GM11168 (cell line): ENCODE measurements around the gene GBF1.

ENCODE experiments used
- in situ Hi-C: fragments of 300-500 bp; cut with MboI; formaldehyde crosslinking; loops from one replicate; pipeline ENCODE4 v1.12.0; 2022; ENCODE audit warnings: low sequenced_read_pairs; ENCODE audit not compliant: unreplicated experiment

The GBF1 gene

GRCh38 chr10:102416695-102417094 lies 171.4 kb downstream of the GBF1 start:
- in situ Hi-C loops = no loop called here

- in situ Hi-C loops = no loop called here
Observed at GRCh38 chr10:102418622-102419268, 173.4 kb downstream of the GBF1 start, which contains the start of gene PSD. TSS of gene PSD (minus strand) at chr10:102418785. CDS start at chr10:102417038, 1,747 bp downstream.

GRCh38 chr10:102419269-102420180 lies 174.2 kb downstream of the GBF1 start:
- in situ Hi-C loops = no loop called here

- in situ Hi-C loops = no loop called here
Observed at GRCh38 chr10:102420181-102420713, 174.9 kb downstream of the GBF1 start.

- in situ Hi-C loops = no loop called here
Observed at GRCh38 chr10:102420714-102421506, 175.6 kb downstream of the GBF1 start, which contains the start of gene FBXL15. TSS of gene FBXL15 (plus strand) at chr10:102420836. CDS start at chr10:102421130, 294 bp downstream.

- in situ Hi-C loops = no loop called here
Observed at GRCh38 chr10:102421507-102421756, 176.1 kb downstream of the GBF1 start.

- in situ Hi-C loops = no loop called here
Observed at GRCh38 chr10:102421757-102422512, 176.6 kb downstream of the GBF1 start.

GRCh38 chr10:102422545-102423129 lies 177.3 kb downstream of the GBF1 start:
- in situ Hi-C loops = no loop called here

GRCh38 chr10:102423372-102423968 lies 178.1 kb downstream of the GBF1 start:
- in situ Hi-C loops = no loop called here

GRCh38 chr10:102424145-102424544 lies 178.8 kb downstream of the GBF1 start:
- in situ Hi-C loops = no loop called here

GRCh38 chr10:102424916-102425315 lies 179.6 kb downstream of the GBF1 start:
- in situ Hi-C loops = no loop called here

- in situ Hi-C loops = no loop called here
Observed at GRCh38 chr10:102425444-102425843, 180.1 kb downstream of the GBF1 start.

GRCh38 chr10:102426803-102427287 lies 181.5 kb downstream of the GBF1 start:
- in situ Hi-C loops = no loop called here

GRCh38 chr10:102429468-102429867 lies 184.1 kb downstream of the GBF1 start:
- in situ Hi-C loops = no loop called here

- in situ Hi-C loops = no loop called here
Observed at GRCh38 chr10:102431452-102432124, 186.3 kb downstream of the GBF1 start.
